Coronary artery (tissue), 2 donors: ENCODE measurements around the gene FGD5.

Experiments
- DNase-seq: peaks from one replicate; pipeline ENCODE4 v3.0.0-alpha.2; 2017; ENCODE audit warnings: low spot score
- H3K27ac ChIP-seq, 2 donors: fragments of 200-600 bp; sonication (generic); one replicate each; pipeline ENCODE4 v1.5.1; 2016 to 2019
- H3K4me3 ChIP-seq: fragments of 200-600 bp; sonication (generic); 2 replicates; pipeline ENCODE4 v1.5.1; 2016; ENCODE audit warnings: mild to moderate bottlenecking, moderate library complexity
- CTCF ChIP-seq: fragments of 200-600 bp; sonication (generic); IDR thresholded peaks from one replicate; pipeline ENCODE4 v1.5.1; 2019; ENCODE audit warnings: antibody characterized with exemption

The FGD5 gene

GRCh38 chr3:14832975-14833722 lies 14.4 kb downstream of the FGD5 start:
- Histone ChIP-seq H3K4me3 (no peak overlapping the region), H3K27ac (no peak overlapping the region)
- TF ChIP-seq CTCF, result no peak
- no peak for DNase-seq

- Histone ChIP-seq H3K4me3 (no peak overlapping the region), H3K27ac (no peak overlapping the region)
- DNase-seq, result no peak
- TF ChIP-seq CTCF, result no peak
Observed at GRCh38 chr3:14834121-14834520, 15.4 kb downstream of the FGD5 start.

- no peak overlapping the region for H3K4me3 ChIP-seq
- TF ChIP-seq CTCF, result no peak
- DNase-seq, result no peak
- H3K27ac ChIP-seq, result no peak overlapping the region
Observed at GRCh38 chr3:14834807-14835466, 16.2 kb downstream of the FGD5 start.

GRCh38 chr3:14836049-14836468 lies 17.3 kb downstream of the FGD5 start:
- TF ChIP-seq CTCF, result no peak
- H3K4me3 ChIP-seq, result no peak overlapping the region
- H3K27ac ChIP-seq, result peak overlapping the region in 1 of 2 donors; percentile 54
- no peak for DNase-seq

- DNase-seq, result no peak
- no peak for TF ChIP-seq CTCF
- no peak overlapping the region for H3K4me3 ChIP-seq
- peak overlapping the region; percentile 7 to 54 for H3K27ac ChIP-seq
Observed at GRCh38 chr3:14837186-14837877, 18.6 kb downstream of the FGD5 start.

- Histone ChIP-seq H3K27ac (peak overlapping the region in 1 of 2 donors; percentile 39), H3K4me3 (no peak overlapping the region)
- DNase-seq, result no peak
- no peak for TF ChIP-seq CTCF
Observed at GRCh38 chr3:14837878-14838258, 19.1 kb downstream of the FGD5 start.
